Suprapubic skin (tissue), 3 donors: ENCODE results near the gene NUP43.
"Not testable (repeated sequence)": the region's sequence is repeated elsewhere in the genome, so short reads cannot be mapped to it uniquely, and the experiment has no call there.

Source experiments
- POLR2AphosphoS5 ChIP-seq, 3 donors: sonication (generic); formaldehyde crosslinking; IDR thresholded peaks; one replicate each; pipeline ENCODE4 v1.6.1; 2017; ENCODE audit warnings: antibody characterized with exemption in 3 of 3
- TF ChIP-seq, protein P1 (sequence below), 2 donors: fragments of 200-600 bp in 1 of 2; fragments of 450-650 bp in 1 of 2; sonication (generic) in 1 of 2; IDR thresholded peaks; one replicate each; pipeline ENCODE4 v1.5.1; 2016 to 2019; ENCODE audit warnings: antibody characterized with exemption in 2 of 2, mild to moderate bottlenecking in 1 of 2, moderate library complexity in 1 of 2

DNA sequence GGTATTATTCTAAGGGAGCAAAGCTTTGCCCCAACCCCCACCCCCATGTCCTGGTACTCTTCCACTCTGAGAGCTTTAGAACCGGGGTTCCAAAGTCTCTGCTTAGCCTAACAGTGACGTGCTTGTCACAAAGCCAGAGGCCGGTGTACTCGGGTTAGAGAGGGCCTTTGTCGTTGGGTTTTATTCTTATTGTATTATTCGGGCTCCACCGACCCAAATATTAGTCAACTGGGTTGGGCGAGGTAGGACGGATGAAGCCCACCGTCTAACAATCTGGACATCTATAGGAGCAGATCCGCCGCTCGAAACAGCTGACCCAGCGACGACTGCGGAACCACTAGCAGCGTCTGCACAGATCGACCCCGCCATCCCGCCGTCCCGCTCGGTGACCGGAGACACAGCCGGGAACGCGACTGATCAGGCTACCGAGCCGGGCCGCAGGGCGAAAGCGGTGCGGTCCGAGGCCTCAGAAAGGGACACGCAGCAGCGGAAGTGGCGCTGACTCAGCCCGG lies 2.8 kb upstream of the NUP43 start:
- TF ChIP-seq POLR2AphosphoS5 (IDR thresholded peaks at IDR 0.05), result peak in 1 of 3 donors; percentile 90
- TF ChIP-seq, protein P1, sequence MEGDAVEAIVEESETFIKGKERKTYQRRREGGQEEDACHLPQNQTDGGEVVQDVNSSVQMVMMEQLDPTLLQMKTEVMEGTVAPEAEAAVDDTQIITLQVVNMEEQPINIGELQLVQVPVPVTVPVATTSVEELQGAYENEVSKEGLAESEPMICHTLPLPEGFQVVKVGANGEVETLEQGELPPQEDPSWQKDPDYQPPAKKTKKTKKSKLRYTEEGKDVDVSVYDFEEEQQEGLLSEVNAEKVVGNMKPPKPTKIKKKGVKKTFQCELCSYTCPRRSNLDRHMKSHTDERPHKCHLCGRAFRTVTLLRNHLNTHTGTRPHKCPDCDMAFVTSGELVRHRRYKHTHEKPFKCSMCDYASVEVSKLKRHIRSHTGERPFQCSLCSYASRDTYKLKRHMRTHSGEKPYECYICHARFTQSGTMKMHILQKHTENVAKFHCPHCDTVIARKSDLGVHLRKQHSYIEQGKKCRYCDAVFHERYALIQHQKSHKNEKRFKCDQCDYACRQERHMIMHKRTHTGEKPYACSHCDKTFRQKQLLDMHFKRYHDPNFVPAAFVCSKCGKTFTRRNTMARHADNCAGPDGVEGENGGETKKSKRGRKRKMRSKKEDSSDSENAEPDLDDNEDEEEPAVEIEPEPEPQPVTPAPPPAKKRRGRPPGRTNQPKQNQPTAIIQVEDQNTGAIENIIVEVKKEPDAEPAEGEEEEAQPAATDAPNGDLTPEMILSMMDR (IDR thresholded peaks at IDR 0.05), result not testable (repeated sequence)
